ENCODE results near the gene ARHGAP27. TPM values are rescaled to one million over a fixed set of nuclear protein-coding genes. Genes with fewer than 3 reads are reported as not detected.

The ARHGAP27 gene
- total and polyA plus RNA-seq, 9 of the 15 experiments (the other 6 are each of a cell fraction or from before 2014, with no cell fraction given) = 0.04 to 4.6 (median 2.1) TPM

DNA sequence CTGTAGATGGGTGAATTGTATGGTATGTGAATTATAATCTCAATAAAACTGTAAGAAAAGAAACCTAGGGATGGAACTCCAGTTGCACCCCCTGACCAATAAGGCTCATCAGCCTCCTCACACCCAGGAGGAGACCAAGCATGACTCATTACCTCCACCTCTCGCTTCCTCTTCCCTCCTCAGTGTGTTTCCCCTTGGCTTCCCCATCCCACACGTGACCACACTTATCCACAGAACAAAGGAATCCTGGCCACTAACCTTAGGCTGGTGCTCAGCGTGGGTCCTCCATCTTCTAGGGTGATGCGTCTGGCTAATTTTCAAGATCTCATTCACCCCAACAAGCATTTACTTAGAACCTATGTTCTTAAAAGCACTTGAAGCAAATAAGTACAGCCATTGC lies 79.6 kb downstream of the ARHGAP27 start:
- no peaks in the 10 kb centered on the region for H3K79me2 ChIP-seq (ENCODE audit: control insufficient read depth, insufficient read depth, low read length)
- no peak overlapping the region for H3K4me3 ChIP-seq
- no peaks in the 10 kb centered on the region for H3K9me1 ChIP-seq (ENCODE audit: control insufficient read depth, insufficient read depth, low read length)
- ChIA-PET CTCF (ENCODE audit: low intra/inter-chr PET ratio) (no interaction called here), POLR2A (no interaction called here)
- BruUV-seq (replicated peaks) = no TSS peak
- intact Hi-C loops (cut with micrococcal nuclease) (no loop called here), in situ Hi-C loops (cut with MboI) (no loop called here)
- peak in 3 of 4 experiments; percentile 27 to 43 (median 42) for DNase-seq (ENCODE audit: extremely low read depth in 1 of 4, low spot score in 3 of 4)
- H3K9ac ChIP-seq (ENCODE audit: insufficient read depth in 1 of 2, low read depth in 2 of 2, low read length in 2 of 2) = no peak overlapping the region
- H3K4me1 ChIP-seq (replicated peaks in 1 of 2; ENCODE audit: control insufficient read depth in 2 of 2, insufficient read depth in 2 of 2, low read length in 2 of 2) = peaks cover 0 to 6% of the 10 kb centered on the region in 2 experiments; a peak in 4 of 5 replicates
- WGBS (ENCODE audit: insufficient coverage, low coverage, missing lambda C conversion rate) = 13% methylated on average over 4 of the region's 4 CpGs
- H3K4me2 ChIP-seq (ENCODE audit: insufficient read depth, low read length) = no peak overlapping the region; the same call in 1 of the 2 replicates
- H4K20me1 ChIP-seq (replicated peaks; ENCODE audit: control insufficient read depth, insufficient read depth, low read length) = no peaks in the 10 kb centered on the region
- H2AFZ ChIP-seq (ENCODE audit: low read depth, low read length) = no peak overlapping the region
- H3K36me3 ChIP-seq (ENCODE audit: control insufficient read depth, insufficient read depth, low read length) = no peaks in the 10 kb centered on the region
- ATAC-seq = peak; percentile 60; the same call in 2 of the 3 replicates
- no peaks in the 10 kb centered on the region for H3K27me3 ChIP-seq (ENCODE audit: control insufficient read depth in 2 of 2, insufficient read depth in 2 of 2, low read length in 2 of 2)
- FAIRE-seq = no peak
- H3K27ac ChIP-seq (ENCODE audit: extremely low read depth, low read depth, low read length) = no peak overlapping the region
- H3K9me3 ChIP-seq (replicated peaks; ENCODE audit: control insufficient read depth, insufficient read depth, low read depth, low read length) = no peaks in the 10 kb centered on the region
- TF ChIP-seq, protein P1, sequence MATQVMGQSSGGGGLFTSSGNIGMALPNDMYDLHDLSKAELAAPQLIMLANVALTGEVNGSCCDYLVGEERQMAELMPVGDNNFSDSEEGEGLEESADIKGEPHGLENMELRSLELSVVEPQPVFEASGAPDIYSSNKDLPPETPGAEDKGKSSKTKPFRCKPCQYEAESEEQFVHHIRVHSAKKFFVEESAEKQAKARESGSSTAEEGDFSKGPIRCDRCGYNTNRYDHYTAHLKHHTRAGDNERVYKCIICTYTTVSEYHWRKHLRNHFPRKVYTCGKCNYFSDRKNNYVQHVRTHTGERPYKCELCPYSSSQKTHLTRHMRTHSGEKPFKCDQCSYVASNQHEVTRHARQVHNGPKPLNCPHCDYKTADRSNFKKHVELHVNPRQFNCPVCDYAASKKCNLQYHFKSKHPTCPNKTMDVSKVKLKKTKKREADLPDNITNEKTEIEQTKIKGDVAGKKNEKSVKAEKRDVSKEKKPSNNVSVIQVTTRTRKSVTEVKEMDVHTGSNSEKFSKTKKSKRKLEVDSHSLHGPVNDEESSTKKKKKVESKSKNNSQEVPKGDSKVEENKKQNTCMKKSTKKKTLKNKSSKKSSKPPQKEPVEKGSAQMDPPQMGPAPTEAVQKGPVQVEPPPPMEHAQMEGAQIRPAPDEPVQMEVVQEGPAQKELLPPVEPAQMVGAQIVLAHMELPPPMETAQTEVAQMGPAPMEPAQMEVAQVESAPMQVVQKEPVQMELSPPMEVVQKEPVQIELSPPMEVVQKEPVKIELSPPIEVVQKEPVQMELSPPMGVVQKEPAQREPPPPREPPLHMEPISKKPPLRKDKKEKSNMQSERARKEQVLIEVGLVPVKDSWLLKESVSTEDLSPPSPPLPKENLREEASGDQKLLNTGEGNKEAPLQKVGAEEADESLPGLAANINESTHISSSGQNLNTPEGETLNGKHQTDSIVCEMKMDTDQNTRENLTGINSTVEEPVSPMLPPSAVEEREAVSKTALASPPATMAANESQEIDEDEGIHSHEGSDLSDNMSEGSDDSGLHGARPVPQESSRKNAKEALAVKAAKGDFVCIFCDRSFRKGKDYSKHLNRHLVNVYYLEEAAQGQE (IDR thresholded peaks at IDR 0.05; ENCODE audit: borderline replicate concordance) = peak; percentile 52
- TF ChIP-seq, protein P1 (CRISPR knock-in tag; IDR thresholded peaks at IDR 0.05; ENCODE audit: low read depth) = no peak
- peak; percentile 86 for TF ChIP-seq BHLHE40 (IDR thresholded peaks at IDR 0.05; ENCODE audit: low read length)
- peak; percentile 6 for TF ChIP-seq FOS (IDR thresholded peaks at IDR 0.05; ENCODE audit: extremely low read depth, insufficient read length)
- no peak for TF ChIP-seq NCOA1 (IDR thresholded peaks at IDR 0.05; ENCODE audit: low read depth)
- TF ChIP-seq, protein P2, sequence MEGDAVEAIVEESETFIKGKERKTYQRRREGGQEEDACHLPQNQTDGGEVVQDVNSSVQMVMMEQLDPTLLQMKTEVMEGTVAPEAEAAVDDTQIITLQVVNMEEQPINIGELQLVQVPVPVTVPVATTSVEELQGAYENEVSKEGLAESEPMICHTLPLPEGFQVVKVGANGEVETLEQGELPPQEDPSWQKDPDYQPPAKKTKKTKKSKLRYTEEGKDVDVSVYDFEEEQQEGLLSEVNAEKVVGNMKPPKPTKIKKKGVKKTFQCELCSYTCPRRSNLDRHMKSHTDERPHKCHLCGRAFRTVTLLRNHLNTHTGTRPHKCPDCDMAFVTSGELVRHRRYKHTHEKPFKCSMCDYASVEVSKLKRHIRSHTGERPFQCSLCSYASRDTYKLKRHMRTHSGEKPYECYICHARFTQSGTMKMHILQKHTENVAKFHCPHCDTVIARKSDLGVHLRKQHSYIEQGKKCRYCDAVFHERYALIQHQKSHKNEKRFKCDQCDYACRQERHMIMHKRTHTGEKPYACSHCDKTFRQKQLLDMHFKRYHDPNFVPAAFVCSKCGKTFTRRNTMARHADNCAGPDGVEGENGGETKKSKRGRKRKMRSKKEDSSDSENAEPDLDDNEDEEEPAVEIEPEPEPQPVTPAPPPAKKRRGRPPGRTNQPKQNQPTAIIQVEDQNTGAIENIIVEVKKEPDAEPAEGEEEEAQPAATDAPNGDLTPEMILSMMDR (IDR thresholded peaks at IDR 0.05 in 2 of 3, conservative IDR thresholded peaks at IDR 0.05 in 1 of 3; ENCODE audit: insufficient read depth in 2 of 3, low read depth in 1 of 3, low read length in 3 of 3) = 0 out of 6 replicates have a peak, but pooled peaks of 1 of the 3 experiments have one; percentile 4
- 0 out of 2 replicates have a peak, but pooled peaks have one; percentile 46 for TF ChIP-seq ZEB2 (IDR thresholded peaks at IDR 0.05)
- peak; percentile 82 for TF ChIP-seq FOSL1 (tag; conservative IDR thresholded peaks at IDR 0.05)
- no peak for TF ChIP-seq BCOR (IDR thresholded peaks at IDR 0.05)
- no peak for TF ChIP-seq POLR2H (tag; IDR thresholded peaks at IDR 0.05; ENCODE audit: low read depth)
- TF ChIP-seq, protein P3, sequence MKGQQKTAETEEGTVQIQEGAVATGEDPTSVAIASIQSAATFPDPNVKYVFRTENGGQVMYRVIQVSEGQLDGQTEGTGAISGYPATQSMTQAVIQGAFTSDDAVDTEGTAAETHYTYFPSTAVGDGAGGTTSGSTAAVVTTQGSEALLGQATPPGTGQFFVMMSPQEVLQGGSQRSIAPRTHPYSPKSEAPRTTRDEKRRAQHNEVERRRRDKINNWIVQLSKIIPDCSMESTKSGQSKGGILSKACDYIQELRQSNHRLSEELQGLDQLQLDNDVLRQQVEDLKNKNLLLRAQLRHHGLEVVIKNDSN (CRISPR knock-in tag; IDR thresholded peaks at IDR 0.05) = peak; percentile 94
- TF ChIP-seq SMARCA4 (IDR thresholded peaks at IDR 0.05) = peak; percentile 53; the same call in 1 of the 2 replicates
- TF ChIP-seq CTBP1 (IDR thresholded peaks at IDR 0.05; ENCODE audit: borderline replicate concordance) = peak; percentile 57
